Astrocyte of the hippocampus (primary cell): ENCODE results near the gene IGFLR1.
"Not testable (repeated sequence)": the region's sequence is repeated elsewhere in the genome, so short reads cannot be mapped to it uniquely, and the experiment has no call there.

Source experiments
- DNase-seq: peaks from one replicate; pipeline ENCODE4 v3.0.0; 2011; ENCODE audit warnings: low read depth, low spot score

The IGFLR1 gene

GRCh38 chr19:35710784-35711723 lies 31.2 kb downstream of the IGFLR1 start:
- no peak for DNase-seq

DNA sequence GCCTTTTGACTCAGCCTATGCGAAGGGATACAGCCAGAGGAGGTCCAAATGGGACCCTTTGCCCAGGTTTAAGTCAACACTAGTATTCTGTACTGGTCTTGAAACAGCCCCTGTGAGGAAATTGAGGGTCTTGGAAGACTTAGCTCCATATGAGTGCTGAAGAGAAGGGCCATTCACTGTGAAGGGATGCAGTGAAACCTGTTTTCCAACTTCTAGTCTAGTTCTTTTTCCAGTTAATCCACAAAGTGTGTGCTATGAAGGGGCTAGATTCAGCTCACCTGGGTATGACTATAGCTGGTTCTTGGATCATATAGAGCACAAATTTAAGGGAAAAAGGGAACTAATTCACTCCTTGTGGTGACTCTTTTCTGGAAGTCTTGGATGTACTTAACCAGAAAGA lies 33.9 kb downstream of the IGFLR1 start:
- DNase-seq, result no peak

- peak; percentile 69 for DNase-seq
These were observed 38.0 kb downstream of the IGFLR1 start, which contains the start of gene ZBTB32 for GRCh38 chr19:35704218-35704617. Gene ZBTB32, plus strand, starts transcription at chr19:35704558. Its CDS starts 10,069 bp downstream, at chr19:35714627.

DNA sequence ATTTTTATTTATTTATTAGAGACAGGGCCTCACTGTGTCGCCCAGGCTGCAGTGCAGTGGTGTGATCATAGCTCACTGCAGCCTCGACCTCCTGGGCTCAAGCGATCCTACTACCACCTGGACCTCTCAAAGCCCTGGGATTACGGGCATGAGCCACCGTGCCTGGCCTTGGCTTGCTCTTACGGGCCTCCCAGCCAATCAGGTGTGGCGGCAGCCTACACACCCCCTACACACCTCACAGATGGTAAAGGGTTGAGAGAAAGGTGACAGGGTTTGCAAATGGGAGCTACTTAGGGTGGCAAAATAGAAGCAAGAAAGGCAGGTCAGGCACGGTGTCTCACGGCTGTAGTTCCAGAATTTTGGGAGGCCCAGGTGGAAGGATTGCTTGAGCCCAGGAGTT lies 38.9 kb downstream of the IGFLR1 start:
- no peak for DNase-seq

- DNase-seq, result peak; percentile 99
These were observed 39.8 kb downstream of the IGFLR1 start for GRCh38 chr19:35702223-35703012.

DNA sequence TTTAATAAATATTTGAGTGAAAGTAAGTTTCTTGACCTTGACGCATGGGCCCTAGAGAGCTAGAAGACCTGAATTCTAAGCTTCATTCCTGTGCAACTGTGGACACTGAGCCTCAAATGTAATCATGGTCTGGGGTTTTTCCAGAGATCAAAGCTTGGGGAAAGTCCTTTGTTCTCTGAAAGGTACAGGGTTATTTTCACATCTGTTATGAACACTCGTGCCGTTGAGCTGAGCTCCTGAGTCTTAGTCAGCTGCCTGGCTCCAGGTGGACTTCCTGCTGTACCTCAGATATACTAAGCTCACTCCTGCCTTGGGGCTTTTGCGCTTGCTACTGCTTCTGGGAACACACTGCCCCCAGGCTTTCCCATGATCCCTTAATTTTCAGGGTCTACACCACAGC lies 45.4 kb downstream of the IGFLR1 start:
- no peak for DNase-seq

- no peak for DNase-seq
These were observed 46.3 kb downstream of the IGFLR1 start for GRCh38 chr19:35695895-35696422.

- DNase-seq, result peak; percentile 90
These were observed 48.2 kb downstream of the IGFLR1 start for GRCh38 chr19:35693835-35694599.

GRCh38 chr19:35693422-35693821 lies 48.8 kb downstream of the IGFLR1 start:
- DNase-seq, result no peak

GRCh38 chr19:35692010-35692409 lies 50.2 kb downstream of the IGFLR1 start:
- DNase-seq, result no peak

- DNase-seq, result not testable (repeated sequence)
These were observed 51.1 kb downstream of the IGFLR1 start for GRCh38 chr19:35691106-35691505.

GRCh38 chr19:35689836-35690235 lies 52.4 kb downstream of the IGFLR1 start:
- DNase-seq, result no peak
